CD8-positive, alpha-beta memory T cell (primary cell): ENCODE measurements around the gene SLC35E1. TPM values are rescaled to one million over a fixed set of nuclear protein-coding genes. Genes with fewer than 3 reads are reported as not detected.

Experiments
- CTCF ChIA-PET: fragments of 350-600 bp; sonication (Branson Sonifier 250); formaldehyde crosslinking; loops from one replicate; lab custom pipeline; 2021; ENCODE audit warnings: antibody characterized with exemption; lab: Charles Lee
- POLR2A ChIA-PET: fragments of 350-600 bp; sonication (Branson Sonifier 250); formaldehyde crosslinking; loops from one replicate; lab custom pipeline; 2021; ENCODE audit warnings: antibody characterized with exemption; lab: Charles Lee
- DNase-seq, 5 donors: peaks; one replicate each; pipeline versions ENCODE4 v3.0.0 to v3.0.0-alpha.2; 2020 to 2022; ENCODE audit warnings: mixed read lengths in 1 of 5
- H3K27ac ChIP-seq: one replicate; pipeline ENCODE4 v1.7.0; 2013; ENCODE audit warnings: low read depth, mild to moderate bottlenecking, low read length, moderate library complexity
- H3K27me3 ChIP-seq: 2 replicates; pipeline ENCODE4 v1.7.0; 2013; ENCODE audit warnings: low read length, mild to moderate bottlenecking; ENCODE audit not compliant: insufficient read depth, poor library complexity, severe bottlenecking
- H3K36me3 ChIP-seq: 2 replicates; pipeline ENCODE4 v1.7.0; 2013; ENCODE audit warnings: mild to moderate bottlenecking, low read length, moderate library complexity; ENCODE audit not compliant: insufficient read depth
- H3K4me1 ChIP-seq: 2 replicates; pipeline ENCODE4 v1.7.0; 2013; ENCODE audit warnings: mild to moderate bottlenecking, low read length, moderate library complexity; ENCODE audit not compliant: insufficient read depth
- H3K4me3 ChIP-seq: 2 replicates; pipeline ENCODE4 v1.7.0; 2013; ENCODE audit warnings: mild to moderate bottlenecking, low read length
- H3K9me3 ChIP-seq: 2 replicates; pipeline ENCODE4 v1.7.0; 2013; ENCODE audit warnings: mild to moderate bottlenecking, low read length
- H3K27ac Mint-ChIP-seq, 8 donors: one replicate each; pipeline ENCODE4 v1.8.0; 2020 to 2021; ENCODE audit warnings: mixed read lengths in 8 of 8, mild to moderate bottlenecking in 6 of 8, inconsistent platforms in 3 of 8, moderate library complexity in 3 of 8
- H3K27me3 Mint-ChIP-seq, 2 donors: one replicate each; pipeline ENCODE4 v1.8.0; 2020 to 2021; ENCODE audit warnings: mixed read lengths in 2 of 2, mild to moderate bottlenecking in 1 of 2, moderate library complexity in 1 of 2
- H3K36me3 Mint-ChIP-seq, 3 donors: one replicate each; pipeline ENCODE4 v1.8.0; 2020 to 2021; ENCODE audit warnings: mixed read lengths in 3 of 3, inconsistent platforms in 1 of 3, mild to moderate bottlenecking in 1 of 3
- H3K4me1 Mint-ChIP-seq, 3 donors: one replicate each; pipeline ENCODE4 v1.8.0; 2020 to 2021; ENCODE audit warnings: mixed read lengths in 3 of 3, inconsistent platforms in 1 of 3, mild to moderate bottlenecking in 1 of 3
- H3K4me3 Mint-ChIP-seq, 7 donors: one replicate each; pipeline ENCODE4 v1.8.0; 2020 to 2021; ENCODE audit warnings: mixed read lengths in 7 of 7, mild to moderate bottlenecking in 6 of 7, moderate library complexity in 4 of 7, inconsistent platforms in 2 of 7
- H3K9me3 Mint-ChIP-seq, 5 donors: one replicate each; pipeline ENCODE4 v1.8.0; 2020 to 2022; ENCODE audit warnings: mixed read lengths in 5 of 5, mild to moderate bottlenecking in 3 of 5, moderate library complexity in 2 of 5, inconsistent platforms in 1 of 5
- polyA plus RNA-seq: library from polyadenylated mRNA; unstranded; fragments of 300-500 nt; fragmentation: Illumina TruSeq; gene quantifications from one replicate; pipeline ENCODE4 v1.2.3, GENCODE V29; 2021
- total RNA-seq, 2 experiments: library from RNA; stranded (reverse); gene quantifications; one replicate each; pipeline ENCODE4 v1.2.3, GENCODE V29; 2021

The SLC35E1 gene
- total and polyA plus RNA-seq, 3 experiments from 2014 or later, result 30.6 to 43.8 (median 41.9) TPM

GRCh38 chr19:16531380-16531669 lies 40.9 kb downstream of the SLC35E1 start:
- Histone ChIP-seq H3K27me3 (no peaks in the 10 kb centered on the region), H3K4me1 (no peaks in the 10 kb centered on the region), H3K9me3 (no peaks in the 10 kb centered on the region), H3K36me3 (peaks cover 51% of the 10 kb centered on the region), H3K4me3 (no peak overlapping the region), H3K27ac (no peak overlapping the region)
- CTCF ChIA-PET, result no interaction called here
- POLR2A ChIA-PET, result no interaction called here
- H3K36me3 Mint-ChIP-seq, result peaks cover 0 to 94% (median 5%) of the 10 kb centered on the region in 3 donors
- peak overlapping the region in 1 of 7 donors; percentile 30 for H3K4me3 Mint-ChIP-seq
- H3K9me3 Mint-ChIP-seq, result no peaks in the 10 kb centered on the region
- DNase-seq, result no peak
- no peaks in the 10 kb centered on the region for H3K27me3 Mint-ChIP-seq
- peaks cover 0 to 3% (median 0%) of the 10 kb centered on the region in 3 donors for H3K4me1 Mint-ChIP-seq
- H3K27ac Mint-ChIP-seq, result no peak overlapping the region

GRCh38 chr19:16530540-16531379 lies 41.5 kb downstream of the SLC35E1 start:
- H3K4me3 Mint-ChIP-seq, result no peak overlapping the region
- CTCF ChIA-PET, result no interaction called here
- H3K27ac Mint-ChIP-seq, result no peak overlapping the region
- POLR2A ChIA-PET, result no interaction called here
- H3K36me3 Mint-ChIP-seq, result peaks cover 0 to 93% (median 5%) of the 10 kb centered on the region in 3 donors
- Histone ChIP-seq H3K4me1 (no peaks in the 10 kb centered on the region), H3K27ac (no peak overlapping the region), H3K4me3 (no peak overlapping the region), H3K36me3 (peaks cover 55% of the 10 kb centered on the region), H3K27me3 (no peaks in the 10 kb centered on the region), H3K9me3 (no peaks in the 10 kb centered on the region)
- no peaks in the 10 kb centered on the region for H3K27me3 Mint-ChIP-seq
- DNase-seq, result no peak
- no peaks in the 10 kb centered on the region for H3K9me3 Mint-ChIP-seq
- H3K4me1 Mint-ChIP-seq, result no peaks in the 10 kb centered on the region

GRCh38 chr19:16529466-16530144 lies 42.6 kb downstream of the SLC35E1 start:
- Histone ChIP-seq H3K4me1 (no peaks in the 10 kb centered on the region), H3K27ac (no peak overlapping the region), H3K27me3 (no peaks in the 10 kb centered on the region), H3K4me3 (no peak overlapping the region), H3K36me3 (peaks cover 58% of the 10 kb centered on the region), H3K9me3 (no peaks in the 10 kb centered on the region)
- CTCF ChIA-PET, result no interaction called here
- no peaks in the 10 kb centered on the region for H3K4me1 Mint-ChIP-seq
- no peaks in the 10 kb centered on the region for H3K27me3 Mint-ChIP-seq
- POLR2A ChIA-PET, result no interaction called here
- no peak overlapping the region for H3K4me3 Mint-ChIP-seq
- H3K27ac Mint-ChIP-seq, result no peak overlapping the region
- no peaks in the 10 kb centered on the region for H3K9me3 Mint-ChIP-seq
- no peak for DNase-seq
- peaks cover 0 to 91% (median 5%) of the 10 kb centered on the region in 3 donors for H3K36me3 Mint-ChIP-seq

DNA sequence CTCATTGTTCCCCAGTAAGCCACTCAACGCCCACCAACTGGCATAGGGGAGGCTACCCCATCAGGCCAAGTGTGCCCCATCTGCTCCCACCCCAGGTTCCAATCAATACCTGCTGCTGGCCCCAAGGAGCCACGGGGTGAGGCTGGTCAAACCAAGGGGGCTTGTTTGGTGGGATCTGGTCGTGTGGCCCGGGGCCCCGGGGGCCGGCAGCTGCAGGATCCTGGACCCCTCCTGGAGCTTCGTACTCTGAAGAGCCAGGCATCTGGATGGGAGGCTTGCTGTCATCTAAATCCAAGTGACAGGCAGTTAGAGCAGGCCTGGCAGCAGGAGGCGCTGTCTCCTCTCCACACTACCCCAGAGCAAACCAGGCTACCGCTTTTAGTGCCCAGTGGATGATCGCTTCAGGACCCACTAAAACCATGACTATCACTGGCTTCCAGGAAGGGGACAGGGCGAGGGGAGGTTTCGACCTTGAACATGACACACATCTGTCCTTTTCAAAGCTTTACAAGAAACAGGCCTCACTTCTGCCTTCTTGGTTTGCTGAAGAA lies 44.2 kb downstream of the SLC35E1 start:
- H3K27ac Mint-ChIP-seq, result peak overlapping the region in 3 of 8 donors; percentile 32 to 69 (median 47)
- H3K27me3 Mint-ChIP-seq, result no peaks in the 10 kb centered on the region
- H3K9me3 Mint-ChIP-seq, result no peaks in the 10 kb centered on the region
- no peak overlapping the region for H3K4me3 Mint-ChIP-seq
- peak; percentile 21 to 58 (median 26) for DNase-seq
- peaks cover 0 to 91% (median 9%) of the 10 kb centered on the region in 3 donors for H3K36me3 Mint-ChIP-seq
- Histone ChIP-seq H3K27me3 (no peaks in the 10 kb centered on the region), H3K4me3 (no peak overlapping the region), H3K4me1 (no peaks in the 10 kb centered on the region), H3K27ac (no peak overlapping the region), H3K9me3 (no peaks in the 10 kb centered on the region), H3K36me3 (peaks cover 61% of the 10 kb centered on the region)
- H3K4me1 Mint-ChIP-seq, result no peaks in the 10 kb centered on the region
- POLR2A ChIA-PET, result no interaction called here
- CTCF ChIA-PET, result interaction anchor here (0.6 to 1.4 kb wide), 4 partner anchors 17 to 569 kb away, joined by 3 read pairs; no protein-coding TSS in a partner anchor

GRCh38 chr19:16527334-16527935 lies 44.8 kb downstream of the SLC35E1 start:
- no peaks in the 10 kb centered on the region for H3K4me1 Mint-ChIP-seq
- Histone ChIP-seq H3K27ac (no peak overlapping the region), H3K4me3 (no peak overlapping the region), H3K4me1 (no peaks in the 10 kb centered on the region), H3K27me3 (no peaks in the 10 kb centered on the region), H3K36me3 (peaks cover 63% of the 10 kb centered on the region), H3K9me3 (no peaks in the 10 kb centered on the region)
- H3K9me3 Mint-ChIP-seq, result no peaks in the 10 kb centered on the region
- H3K27me3 Mint-ChIP-seq, result no peaks in the 10 kb centered on the region
- DNase-seq, result no peak
- CTCF ChIA-PET, result interaction anchor here (1.4 kb wide), 3 partner anchors 17 to 100 kb away, joined by 3 read pairs; no protein-coding TSS in a partner anchor
- peak overlapping the region in 4 of 8 donors; percentile 31 to 63 (median 44) for H3K27ac Mint-ChIP-seq
- no peak overlapping the region for H3K4me3 Mint-ChIP-seq
- H3K36me3 Mint-ChIP-seq, result peaks cover 0 to 91% (median 9%) of the 10 kb centered on the region in 3 donors
- POLR2A ChIA-PET, result no interaction called here

DNA sequence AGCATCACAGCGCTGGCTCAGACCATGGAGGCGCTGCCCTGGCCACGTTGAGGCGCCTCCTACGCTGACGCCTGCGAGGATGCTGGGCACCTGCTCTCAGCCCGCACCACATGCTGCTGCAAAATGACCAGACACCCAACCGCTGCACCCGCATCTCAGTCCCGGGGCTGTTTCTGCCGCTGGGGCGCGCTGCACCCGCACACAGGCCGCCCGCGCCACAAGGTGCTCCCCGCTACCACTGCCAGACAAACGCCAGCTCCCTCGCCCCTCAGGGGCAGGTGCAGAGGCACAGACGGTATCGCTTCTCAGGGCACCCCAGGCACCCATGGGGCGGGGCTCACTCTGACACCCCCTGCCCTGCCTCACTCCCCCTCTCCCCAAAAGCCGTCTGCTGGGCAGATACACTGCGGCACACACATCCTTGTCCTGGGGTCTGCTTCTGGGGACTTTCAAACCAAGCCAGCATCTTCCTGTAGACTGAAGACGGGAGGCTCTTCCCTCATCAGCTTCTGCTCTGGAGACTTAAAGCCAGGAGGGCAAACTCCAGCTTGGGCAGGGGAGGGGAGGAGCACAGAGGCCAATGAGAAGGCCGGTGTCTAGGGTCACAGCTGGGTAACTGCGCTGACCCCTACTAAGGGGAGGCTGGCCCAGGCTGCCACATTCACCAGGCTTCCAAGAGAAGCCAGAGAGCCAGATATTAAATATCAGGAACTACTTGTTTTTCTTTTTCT lies 46.3 kb downstream of the SLC35E1 start:
- DNase-seq, result no peak
- CTCF ChIA-PET, result no interaction called here
- POLR2A ChIA-PET, result no interaction called here
- Histone ChIP-seq H3K4me1 (no peaks in the 10 kb centered on the region), H3K27ac (no peak overlapping the region), H3K4me3 (no peak overlapping the region), H3K36me3 (peaks cover 49% of the 10 kb centered on the region), H3K9me3 (no peaks in the 10 kb centered on the region), H3K27me3 (no peaks in the 10 kb centered on the region)
- no peak overlapping the region for H3K27ac Mint-ChIP-seq
- peaks cover 0 to 89% (median 9%) of the 10 kb centered on the region in 3 donors for H3K36me3 Mint-ChIP-seq
- H3K4me1 Mint-ChIP-seq, result no peaks in the 10 kb centered on the region
- no peaks in the 10 kb centered on the region for H3K9me3 Mint-ChIP-seq
- H3K27me3 Mint-ChIP-seq, result no peaks in the 10 kb centered on the region
- H3K4me3 Mint-ChIP-seq, result no peak overlapping the region

- Mint-ChIP-seq H3K27me3 (no peaks in the 10 kb centered on the region), H3K36me3 (peaks cover 0 to 89% (median 11%) of the 10 kb centered on the region in 3 donors)
These were observed 47.1 kb downstream of the SLC35E1 start for GRCh38 chr19:16524991-16525734.

More at GRCh38 chr19:16524991-16525734, 47.1 kb downstream of the SLC35E1 start:
- H3K4me1 ChIP-seq, result no peaks in the 10 kb centered on the region
- ChIA-PET POLR2A (no interaction called here), CTCF (no interaction called here)
- no peaks in the 10 kb centered on the region for H3K9me3 ChIP-seq
- peaks cover 54% of the 10 kb centered on the region for H3K36me3 ChIP-seq
- H3K27ac ChIP-seq, result no peak overlapping the region
- Mint-ChIP-seq H3K27ac (peak overlapping the region in 1 of 8 donors; percentile 32), H3K4me3 (no peak overlapping the region), H3K9me3 (no peaks in the 10 kb centered on the region), H3K4me1 (no peaks in the 10 kb centered on the region)
- H3K4me3 ChIP-seq, result no peak overlapping the region
- no peaks in the 10 kb centered on the region for H3K27me3 ChIP-seq
- no peak for DNase-seq
